ENCODE data around the gene CALHM5.

CALHM5 gene

GRCh38 chr6:116475141-116475540, 36.3 kb upstream of the CALHM5 start:
- peak overlapping the region; percentile 50 for H3K4me2 ChIP-seq (ENCODE audit: low read depth, low read length, poor library complexity, severe bottlenecking)
- no peaks in the 10 kb centered on the region for H3F3A ChIP-seq (ENCODE audit: low read depth)
- no peaks in the 10 kb centered on the region for H3K36me3 ChIP-seq (ENCODE audit: insufficient read depth, low read length)
- TF ChIP-seq CTCF (conservative IDR thresholded peaks at IDR 0.05; ENCODE audit: low read length), result no peak
- no peak for TF ChIP-seq EZH2phosphoT487 (IDR thresholded peaks at IDR 0.05; ENCODE audit: borderline replicate concordance)
- no peaks in the 10 kb centered on the region for H3K9me2 ChIP-seq (replicated peaks; ENCODE audit: low read depth, low read length)
- H3K27me3 ChIP-seq (ENCODE audit: insufficient read depth, low read length, poor library complexity, severe bottlenecking), result no peaks in the 10 kb centered on the region
- no peaks in the 10 kb centered on the region for H4K20me1 ChIP-seq (ENCODE audit: insufficient read depth, low read length, poor library complexity, severe bottlenecking)
- H3K9me3 ChIP-seq (ENCODE audit: insufficient read depth, low read depth, low read length), result no peaks in the 10 kb centered on the region
- peak overlapping the region; percentile 34; the same call in 1 of the 2 replicates for H2AFZ ChIP-seq (ENCODE audit: low read length)
- H3K79me2 ChIP-seq (ENCODE audit: insufficient read depth, low read length), result no peaks in the 10 kb centered on the region
- peak overlapping the region; percentile 36 for H3K4me3 ChIP-seq (ENCODE audit: low read length, poor library complexity, severe bottlenecking)
- peak overlapping the region; percentile 31 for H3K9ac ChIP-seq (ENCODE audit: low read depth, low read length, poor library complexity, severe bottlenecking)
- peaks cover 29% of the 10 kb centered on the region for H3K4me1 ChIP-seq (ENCODE audit: insufficient read depth, low read length, poor library complexity, severe bottlenecking)

- H3K9ac ChIP-seq (ENCODE audit: low read depth, low read length, poor library complexity, severe bottlenecking), result peak overlapping the region; percentile 31
Measured at GRCh38 chr6:116476002-116476678, 35.3 kb upstream of the CALHM5 start.

GRCh38 chr6:116482780-116483179, 28.7 kb upstream of the CALHM5 start:
- TF ChIP-seq CTCF (conservative IDR thresholded peaks at IDR 0.05; ENCODE audit: low read length) (no peak), EZH2phosphoT487 (IDR thresholded peaks at IDR 0.05; ENCODE audit: borderline replicate concordance) (no peak)

More at GRCh38 chr6:116476002-116476678, 35.3 kb upstream of the CALHM5 start:
- peak overlapping the region; percentile 36 for H3K4me3 ChIP-seq (ENCODE audit: low read length, poor library complexity, severe bottlenecking)
- no peaks in the 10 kb centered on the region for H4K20me1 ChIP-seq (ENCODE audit: insufficient read depth, low read length, poor library complexity, severe bottlenecking)
- H3K4me1 ChIP-seq (ENCODE audit: insufficient read depth, low read length, poor library complexity, severe bottlenecking), result peaks cover 32% of the 10 kb centered on the region
- no peaks in the 10 kb centered on the region for H3K36me3 ChIP-seq (ENCODE audit: insufficient read depth, low read length)
- H3K9me2 ChIP-seq (replicated peaks; ENCODE audit: low read depth, low read length), result no peaks in the 10 kb centered on the region
- H3K9me3 ChIP-seq (ENCODE audit: insufficient read depth, low read depth, low read length), result no peaks in the 10 kb centered on the region
- TF ChIP-seq CTCF (conservative IDR thresholded peaks at IDR 0.05; ENCODE audit: low read length) (no peak), EZH2phosphoT487 (IDR thresholded peaks at IDR 0.05; ENCODE audit: borderline replicate concordance) (no peak)
- H3F3A ChIP-seq (ENCODE audit: low read depth), result no peaks in the 10 kb centered on the region
- no peaks in the 10 kb centered on the region for H3K79me2 ChIP-seq (ENCODE audit: insufficient read depth, low read length)
- H3K27me3 ChIP-seq (ENCODE audit: insufficient read depth, low read length, poor library complexity, severe bottlenecking), result no peaks in the 10 kb centered on the region
- peak overlapping the region; percentile 50; the same call in 1 of the 2 replicates for H2AFZ ChIP-seq (ENCODE audit: low read length)
- peak overlapping the region; percentile 50 for H3K4me2 ChIP-seq (ENCODE audit: low read depth, low read length, poor library complexity, severe bottlenecking)

More at GRCh38 chr6:116482780-116483179, 28.7 kb upstream of the CALHM5 start:
- no peaks in the 10 kb centered on the region for H3K27me3 ChIP-seq (ENCODE audit: insufficient read depth, low read length, poor library complexity, severe bottlenecking)
- no peak overlapping the region for H3K4me3 ChIP-seq (ENCODE audit: low read length, poor library complexity, severe bottlenecking)
- no peak overlapping the region for H3K9ac ChIP-seq (ENCODE audit: low read depth, low read length, poor library complexity, severe bottlenecking)
- H3K36me3 ChIP-seq (ENCODE audit: insufficient read depth, low read length), result no peaks in the 10 kb centered on the region
- H3F3A ChIP-seq (ENCODE audit: low read depth), result no peaks in the 10 kb centered on the region
- H3K9me3 ChIP-seq (ENCODE audit: insufficient read depth, low read depth, low read length), result no peaks in the 10 kb centered on the region
- H3K79me2 ChIP-seq (ENCODE audit: insufficient read depth, low read length), result no peaks in the 10 kb centered on the region
- no peak overlapping the region for H2AFZ ChIP-seq (ENCODE audit: low read length)
- no peaks in the 10 kb centered on the region for H4K20me1 ChIP-seq (ENCODE audit: insufficient read depth, low read length, poor library complexity, severe bottlenecking)
- H3K9me2 ChIP-seq (replicated peaks; ENCODE audit: low read depth, low read length), result no peaks in the 10 kb centered on the region
- H3K4me2 ChIP-seq (ENCODE audit: low read depth, low read length, poor library complexity, severe bottlenecking), result no peak overlapping the region
- peaks cover 8% of the 10 kb centered on the region for H3K4me1 ChIP-seq (ENCODE audit: insufficient read depth, low read length, poor library complexity, severe bottlenecking)
